ENCODE results near the gene CASP9. TPM values are rescaled to one million over a fixed set of nuclear protein-coding genes. Genes with fewer than 3 reads are reported as not detected.
"Not testable (repeated sequence)": the region's sequence is repeated elsewhere in the genome, so short reads cannot be mapped to it uniquely, and the experiment has no call there.

The CASP9 gene
- total RNA-seq, 2 donors from 2014 or later, result 14.5 to 15.5 TPM

DNA sequence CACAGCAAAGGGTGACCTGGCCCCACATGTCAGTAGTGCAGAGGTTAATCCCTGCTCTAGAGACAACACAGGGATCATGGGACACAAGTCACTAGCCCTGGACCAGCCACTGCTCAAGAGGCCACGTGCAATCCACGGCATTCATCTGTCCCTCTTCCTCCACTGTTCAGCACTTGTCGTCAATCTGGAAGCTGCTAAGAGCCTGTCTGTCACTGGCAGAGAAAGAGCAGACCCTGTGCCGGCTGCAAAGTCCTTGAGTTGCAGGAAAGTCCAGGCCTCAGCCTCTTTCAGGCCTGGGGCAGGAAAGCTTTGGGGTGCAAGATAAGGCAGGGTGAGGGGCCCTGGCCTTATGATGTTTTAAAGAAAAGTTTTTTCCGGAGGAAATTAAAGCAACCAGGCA is 31.4 kb downstream of the CASP9 start:
- Histone ChIP-seq H3K9me3 (no peaks in the 10 kb centered on the region), H3K4me1 (no peaks in the 10 kb centered on the region), H3K9ac (ENCODE audit: low read depth in 2 of 2, low read length in 2 of 2) (no peak overlapping the region), H3K27me3 (no peaks in the 10 kb centered on the region), H3K36me3 (no peaks in the 10 kb centered on the region), H3K4me3 (no peak overlapping the region), H3K27ac (no peak overlapping the region)
- intact Hi-C loops (cut with DNase I), result no loop called here
- DNase-seq, result no peak
- TF ChIP-seq, protein P1, sequence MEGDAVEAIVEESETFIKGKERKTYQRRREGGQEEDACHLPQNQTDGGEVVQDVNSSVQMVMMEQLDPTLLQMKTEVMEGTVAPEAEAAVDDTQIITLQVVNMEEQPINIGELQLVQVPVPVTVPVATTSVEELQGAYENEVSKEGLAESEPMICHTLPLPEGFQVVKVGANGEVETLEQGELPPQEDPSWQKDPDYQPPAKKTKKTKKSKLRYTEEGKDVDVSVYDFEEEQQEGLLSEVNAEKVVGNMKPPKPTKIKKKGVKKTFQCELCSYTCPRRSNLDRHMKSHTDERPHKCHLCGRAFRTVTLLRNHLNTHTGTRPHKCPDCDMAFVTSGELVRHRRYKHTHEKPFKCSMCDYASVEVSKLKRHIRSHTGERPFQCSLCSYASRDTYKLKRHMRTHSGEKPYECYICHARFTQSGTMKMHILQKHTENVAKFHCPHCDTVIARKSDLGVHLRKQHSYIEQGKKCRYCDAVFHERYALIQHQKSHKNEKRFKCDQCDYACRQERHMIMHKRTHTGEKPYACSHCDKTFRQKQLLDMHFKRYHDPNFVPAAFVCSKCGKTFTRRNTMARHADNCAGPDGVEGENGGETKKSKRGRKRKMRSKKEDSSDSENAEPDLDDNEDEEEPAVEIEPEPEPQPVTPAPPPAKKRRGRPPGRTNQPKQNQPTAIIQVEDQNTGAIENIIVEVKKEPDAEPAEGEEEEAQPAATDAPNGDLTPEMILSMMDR (IDR thresholded peaks at IDR 0.05), result no peak

DNA sequence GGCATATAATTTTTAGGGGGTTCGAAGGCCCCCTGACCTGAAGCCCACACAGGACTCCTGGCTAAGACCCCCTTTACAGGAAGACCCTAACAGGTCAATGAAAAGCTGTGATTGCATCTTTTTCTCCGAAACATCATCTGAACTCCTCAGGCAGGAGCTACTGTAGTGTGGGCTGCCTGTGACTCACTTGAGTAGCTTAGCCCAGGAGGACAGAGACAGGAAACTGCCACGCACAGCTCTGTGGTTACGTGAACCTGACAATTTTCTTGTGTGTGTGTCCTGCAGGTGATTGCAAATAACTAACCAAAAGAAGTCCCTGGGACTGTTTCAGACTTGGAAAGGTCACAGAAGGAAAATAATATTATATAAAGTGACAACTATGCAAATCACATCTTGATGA is 33.0 kb downstream of the CASP9 start:
- H3K36me3 ChIP-seq; H3K4me1 ChIP-seq; DNase-seq; H3K9me3 ChIP-seq; H3K27me3 ChIP-seq; H3K9ac ChIP-seq (ENCODE audit: low read depth in 2 of 2, low read length in 2 of 2); H3K4me3 ChIP-seq; intact Hi-C loops (cut with DNase I); H3K27ac ChIP-seq: not testable (repeated sequence)

- Histone ChIP-seq H3K9ac (ENCODE audit: low read depth in 2 of 2, low read length in 2 of 2) (no peak overlapping the region), H3K4me3 (no peak overlapping the region), H3K27me3 (no peaks in the 10 kb centered on the region), H3K4me1 (no peaks in the 10 kb centered on the region), H3K27ac (no peak overlapping the region), H3K9me3 (no peaks in the 10 kb centered on the region), H3K36me3 (no peaks in the 10 kb centered on the region)
- TF ChIP-seq, protein P1 (IDR thresholded peaks at IDR 0.05), result no peak
- DNase-seq, result no peak
- intact Hi-C loops (cut with DNase I), result no loop called here
Observed at GRCh38 chr1:15489052-15489736, 34.8 kb downstream of the CASP9 start.

DNA sequence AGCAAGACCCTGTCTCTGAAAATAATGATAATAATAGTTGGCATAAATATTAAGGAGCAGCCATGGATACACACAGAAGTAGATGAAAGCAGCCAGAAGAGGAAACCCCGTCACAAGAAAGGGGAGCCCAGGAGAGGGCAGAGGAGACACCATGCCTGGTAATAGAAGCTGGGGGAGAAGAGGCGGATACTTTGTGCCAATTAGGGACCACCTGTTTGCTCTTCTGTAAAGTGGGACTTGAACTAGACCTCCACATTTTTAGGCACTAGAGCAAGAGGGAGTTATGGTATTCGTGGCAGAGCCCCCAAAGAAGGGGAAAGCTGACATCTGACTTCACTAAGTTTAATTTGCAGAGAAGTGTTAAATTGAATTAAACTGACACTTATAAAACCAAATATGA is 35.6 kb downstream of the CASP9 start:
- intact Hi-C loops (cut with DNase I), result no loop called here
- no peaks in the 10 kb centered on the region for H3K27me3 ChIP-seq
- TF ChIP-seq, protein P1 (IDR thresholded peaks at IDR 0.05), result no peak
- H3K4me1 ChIP-seq, result no peaks in the 10 kb centered on the region
- no peak overlapping the region for H3K9ac ChIP-seq (ENCODE audit: low read depth in 2 of 2, low read length in 2 of 2)
- no peak overlapping the region for H3K27ac ChIP-seq
- no peak overlapping the region for H3K4me3 ChIP-seq
- no peaks in the 10 kb centered on the region for H3K9me3 ChIP-seq
- DNase-seq, result no peak
- no peaks in the 10 kb centered on the region for H3K36me3 ChIP-seq

DNA sequence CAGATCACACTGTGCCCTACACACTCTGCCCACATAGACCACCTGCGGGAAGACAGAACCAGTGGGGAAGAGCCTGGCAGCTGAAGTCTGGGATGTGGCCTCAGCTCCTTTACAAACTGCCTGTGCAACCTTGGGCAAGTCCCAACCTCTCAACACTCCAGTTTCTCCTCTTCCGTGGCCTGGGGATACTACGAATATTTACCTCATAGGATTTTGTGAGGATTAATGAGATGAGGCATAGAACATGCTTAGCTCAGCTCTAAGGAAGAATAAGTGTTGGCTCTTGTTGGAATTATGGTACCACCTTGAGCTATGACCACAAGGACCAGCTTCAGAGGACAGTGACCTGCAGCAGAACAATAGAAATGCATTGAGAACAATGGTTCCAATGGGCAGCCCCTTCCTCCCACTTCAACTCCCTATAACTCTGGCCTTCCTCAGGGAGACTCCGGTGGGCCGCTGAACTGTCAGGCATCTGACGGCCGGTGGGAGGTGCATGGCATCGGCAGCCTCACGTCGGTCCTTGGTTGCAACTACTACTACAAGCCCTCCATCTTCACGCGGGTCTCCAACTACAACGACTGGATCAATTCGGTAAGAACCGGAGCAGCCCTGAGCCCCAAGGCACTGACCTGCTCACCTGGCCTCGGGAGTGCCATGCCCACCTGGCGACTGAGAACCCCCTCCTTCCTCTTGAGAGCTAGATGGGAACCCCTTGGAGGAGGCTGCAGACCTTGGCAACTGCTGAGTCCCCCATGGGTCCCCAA is 37.0 kb downstream of the CASP9 start:
- H3K4me3 ChIP-seq; H3K27me3 ChIP-seq; intact Hi-C loops (cut with DNase I); H3K9me3 ChIP-seq; DNase-seq; H3K4me1 ChIP-seq; H3K9ac ChIP-seq (ENCODE audit: low read depth in 2 of 2, low read length in 2 of 2); H3K36me3 ChIP-seq; H3K27ac ChIP-seq: not testable (repeated sequence)

- Histone ChIP-seq H3K27me3 (no peaks in the 10 kb centered on the region), H3K4me1 (no peaks in the 10 kb centered on the region), H3K9me3 (no peaks in the 10 kb centered on the region), H3K27ac (no peak overlapping the region), H3K9ac (ENCODE audit: low read depth in 2 of 2, low read length in 2 of 2) (no peak overlapping the region), H3K36me3 (no peaks in the 10 kb centered on the region), H3K4me3 (no peak overlapping the region)
- intact Hi-C loops (cut with DNase I), result no loop called here
- DNase-seq, result no peak
- TF ChIP-seq, protein P1 (IDR thresholded peaks at IDR 0.05), result no peak
Observed at GRCh38 chr1:15485636-15486035, 38.4 kb downstream of the CASP9 start.

GRCh38 chr1:15484443-15484842 is 39.6 kb downstream of the CASP9 start:
- intact Hi-C loops (cut with DNase I); H3K4me1 ChIP-seq; H3K27me3 ChIP-seq; DNase-seq; H3K9ac ChIP-seq (ENCODE audit: low read depth in 2 of 2, low read length in 2 of 2); H3K4me3 ChIP-seq; H3K27ac ChIP-seq; H3K36me3 ChIP-seq; H3K9me3 ChIP-seq: not testable (repeated sequence)
